Left lung (tissue), 10 donors: ENCODE results near the gene RGSL1. TPM values are rescaled to one million over a fixed set of nuclear protein-coding genes. Genes with fewer than 3 reads are reported as not detected.

Source experiments
- ATAC-seq: fragments of 200-7000 bp; cut with Tn5 transposase; one replicate; pipeline ENCODE4 v1.9.1; 2020; ENCODE audit warnings: moderate library complexity
- DNase-seq, 4 donors: peaks; one replicate each; pipeline ENCODE4 v3.0.0-alpha.2; 2013 to 2020
- H3K27ac ChIP-seq, 2 donors: fragments of 200-600 bp; sonication (generic) in 1 of 2; one replicate each; pipeline versions ENCODE4 v1.5.0 to v1.8.0; 2020 to 2021
- H3K27me3 ChIP-seq, 2 donors: fragments of 200-600 bp; sonication (generic) in 1 of 2; one replicate each; pipeline versions ENCODE4 v1.5.0 to v1.8.0; 2020 to 2021
- H3K36me3 ChIP-seq, 2 donors: fragments of 200-600 bp; sonication (generic) in 1 of 2; one replicate each; pipeline versions ENCODE4 v1.5.0 to v1.8.0; 2020 to 2021
- H3K4me1 ChIP-seq, 2 donors: fragments of 200-600 bp; one replicate each; pipeline ENCODE4 v1.8.0; 2021
- H3K4me3 ChIP-seq, 2 donors: fragments of 200-600 bp; sonication (generic) in 1 of 2; one replicate each; pipeline versions ENCODE4 v1.5.0 to v1.8.0; 2020 to 2021; ENCODE audit warnings: mild to moderate bottlenecking in 1 of 2
- H3K9me3 ChIP-seq, 2 donors: fragments of 200-600 bp; sonication (generic) in 1 of 2; one replicate each; pipeline versions ENCODE4 v1.5.0 to v1.8.0; 2020 to 2021
- intact Hi-C, 2 donors: fragments of 100-400 bp; cut with DNase I; formaldehyde crosslinking; loops; one replicate each; pipeline versions ENCODE4 v1.11.2 to v1.14.2; 2022
- polyA plus RNA-seq, 6 donors: library from polyadenylated mRNA; unstranded; fragments of 120-200 nt; gene quantifications; one replicate each; pipeline ENCODE4 v1.2.1, GENCODE V29; 2013; ENCODE audit not compliant: insufficient read length in 6 of 6
- total RNA-seq, 2 donors: library from RNA; stranded (reverse); fragmentation: NEBNext Ultra II Directional; extraction: Animal tissue kit (Norgen Biotek cat#: 25700); gene quantifications; one replicate each; pipeline ENCODE4 v1.2.1, GENCODE V29; 2021
- TF ChIP-seq, protein P1 (sequence below), 2 donors: fragments of 200-600 bp; sonication (generic) in 1 of 2; IDR thresholded peaks; one replicate each; pipeline versions ENCODE4 v1.5.0 to v1.8.0; 2021; ENCODE audit warnings: antibody characterized with exemption in 2 of 2
- donor health status: DM: no; HTN: yes; CAD: no.
- donor health status: DM: no; HTN: no; CAD: no.

Gene RGSL1
- total and polyA plus RNA-seq, 8 donors = 0.39 TPM; not detected in 7

DNA sequence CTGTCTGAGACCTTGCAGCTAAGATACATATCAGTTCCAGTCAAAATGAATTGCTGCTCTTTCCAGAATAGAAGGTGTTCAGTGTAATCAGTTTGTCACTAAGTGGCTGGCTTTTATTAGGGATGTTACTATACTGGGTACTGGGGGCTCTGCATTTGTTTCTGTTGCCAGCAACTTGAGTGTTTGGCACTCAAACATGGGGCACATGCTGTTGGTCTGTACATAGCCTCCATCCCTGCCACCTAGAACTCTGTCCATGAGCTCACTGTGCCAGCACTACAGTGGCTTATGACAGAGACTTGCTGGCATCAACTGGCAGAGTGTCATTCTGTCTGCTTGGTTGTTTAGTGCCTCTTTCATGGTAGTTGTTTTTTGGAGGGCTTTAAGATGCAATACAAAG, 45.1 kb downstream of the RGSL1 start:
- H3K9me3 ChIP-seq = no peaks in the 10 kb centered on the region
- TF ChIP-seq, protein P1, sequence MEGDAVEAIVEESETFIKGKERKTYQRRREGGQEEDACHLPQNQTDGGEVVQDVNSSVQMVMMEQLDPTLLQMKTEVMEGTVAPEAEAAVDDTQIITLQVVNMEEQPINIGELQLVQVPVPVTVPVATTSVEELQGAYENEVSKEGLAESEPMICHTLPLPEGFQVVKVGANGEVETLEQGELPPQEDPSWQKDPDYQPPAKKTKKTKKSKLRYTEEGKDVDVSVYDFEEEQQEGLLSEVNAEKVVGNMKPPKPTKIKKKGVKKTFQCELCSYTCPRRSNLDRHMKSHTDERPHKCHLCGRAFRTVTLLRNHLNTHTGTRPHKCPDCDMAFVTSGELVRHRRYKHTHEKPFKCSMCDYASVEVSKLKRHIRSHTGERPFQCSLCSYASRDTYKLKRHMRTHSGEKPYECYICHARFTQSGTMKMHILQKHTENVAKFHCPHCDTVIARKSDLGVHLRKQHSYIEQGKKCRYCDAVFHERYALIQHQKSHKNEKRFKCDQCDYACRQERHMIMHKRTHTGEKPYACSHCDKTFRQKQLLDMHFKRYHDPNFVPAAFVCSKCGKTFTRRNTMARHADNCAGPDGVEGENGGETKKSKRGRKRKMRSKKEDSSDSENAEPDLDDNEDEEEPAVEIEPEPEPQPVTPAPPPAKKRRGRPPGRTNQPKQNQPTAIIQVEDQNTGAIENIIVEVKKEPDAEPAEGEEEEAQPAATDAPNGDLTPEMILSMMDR (IDR thresholded peaks at IDR 0.05) = no peak
- ATAC-seq = no peak
- H3K4me1 ChIP-seq = no peaks in the 10 kb centered on the region
- H3K27me3 ChIP-seq = no peaks in the 10 kb centered on the region
- H3K36me3 ChIP-seq = no peaks in the 10 kb centered on the region
- no peak overlapping the region for H3K4me3 ChIP-seq
- H3K27ac ChIP-seq = no peak overlapping the region
- intact Hi-C loops = no loop called here
- DNase-seq = no peak

DNA sequence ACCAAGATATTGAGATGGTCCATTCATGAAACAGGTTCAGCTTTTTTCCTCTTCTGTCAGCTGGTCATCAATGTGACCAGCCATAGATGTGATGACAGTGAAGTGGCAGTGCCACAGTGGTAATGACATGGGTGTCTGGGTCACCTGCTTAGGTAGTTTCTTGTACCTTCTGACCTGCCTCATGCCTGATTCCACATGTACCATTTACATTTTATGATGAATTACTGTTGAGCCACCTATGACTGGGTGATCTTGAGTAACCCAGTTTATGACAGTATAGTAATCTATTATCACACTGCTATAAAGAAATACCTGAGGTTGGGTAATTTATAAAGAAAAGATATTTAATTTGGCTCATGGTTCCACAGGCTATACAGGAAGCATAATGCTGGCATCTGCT, 45.7 kb downstream of the RGSL1 start:
- no peaks in the 10 kb centered on the region for H3K9me3 ChIP-seq
- DNase-seq = no peak
- TF ChIP-seq, protein P1 (IDR thresholded peaks at IDR 0.05) = no peak
- H3K4me3 ChIP-seq = no peak overlapping the region
- H3K4me1 ChIP-seq = no peaks in the 10 kb centered on the region
- H3K27me3 ChIP-seq = no peaks in the 10 kb centered on the region
- intact Hi-C loops = no loop called here
- ATAC-seq = no peak
- H3K36me3 ChIP-seq = no peaks in the 10 kb centered on the region
- no peak overlapping the region for H3K27ac ChIP-seq

DNA sequence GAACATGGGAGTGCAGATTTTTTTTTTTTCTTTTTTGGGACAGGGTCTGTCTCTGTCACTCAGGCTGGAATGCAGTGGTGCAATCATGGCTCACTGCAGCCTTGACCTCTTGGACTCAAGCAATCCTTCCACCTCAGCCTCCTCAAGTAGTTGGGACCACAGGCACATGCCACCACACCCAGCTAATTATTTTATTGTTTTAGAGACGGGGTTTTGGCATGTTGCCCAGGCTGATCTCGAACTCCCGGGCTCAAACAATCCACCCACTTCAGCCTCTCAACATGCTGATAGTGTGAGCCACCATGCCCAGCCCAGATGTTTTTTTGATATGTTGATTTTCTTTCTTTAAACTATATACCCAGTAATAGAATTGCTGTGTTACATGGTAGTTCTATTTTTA, 57.7 kb downstream of the RGSL1 start:
- intact Hi-C loops = no loop called here
- H3K27me3 ChIP-seq = no peaks in the 10 kb centered on the region
- ATAC-seq (peak; percentile 82), DNase-seq (peak in 1 of 4 donors; percentile 56)
- H3K27ac ChIP-seq = no peak overlapping the region
- H3K4me3 ChIP-seq = no peak overlapping the region
- TF ChIP-seq, protein P1 (IDR thresholded peaks at IDR 0.05) = no peak
- H3K36me3 ChIP-seq = no peaks in the 10 kb centered on the region
- no peaks in the 10 kb centered on the region for H3K4me1 ChIP-seq
- peaks cover 0 to 6% of the 10 kb centered on the region in 2 donors for H3K9me3 ChIP-seq

DNA sequence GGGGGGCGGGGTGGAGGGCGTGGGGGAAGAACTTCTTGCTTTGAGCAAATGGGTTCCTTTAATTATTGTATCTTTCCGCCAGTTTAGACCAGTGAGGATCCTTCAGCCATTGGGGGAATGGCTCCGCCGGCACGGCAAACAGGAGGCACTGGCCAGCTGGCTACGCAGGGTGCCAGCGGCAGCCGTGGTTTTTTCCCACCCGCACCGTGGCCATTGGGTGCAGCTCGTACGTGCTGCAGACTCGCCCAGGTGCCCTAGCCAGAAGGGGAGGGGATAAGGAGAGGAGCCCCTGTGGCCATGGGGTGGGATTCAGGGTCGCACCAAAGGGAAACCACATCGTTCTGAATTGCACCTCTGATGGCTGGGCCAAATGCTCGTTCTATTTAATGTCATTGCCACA, 65.6 kb downstream of the RGSL1 start:
- ATAC-seq = no peak
- Histone ChIP-seq H3K4me1 (no peaks in the 10 kb centered on the region), H3K9me3 (peaks cover 0 to 9% of the 10 kb centered on the region in 2 donors), H3K27me3 (no peaks in the 10 kb centered on the region), H3K36me3 (no peaks in the 10 kb centered on the region), H3K4me3 (no peak overlapping the region), H3K27ac (no peak overlapping the region)
- TF ChIP-seq, protein P1 (IDR thresholded peaks at IDR 0.05) = no peak
- DNase-seq = no peak
- intact Hi-C loops = no loop called here

DNA sequence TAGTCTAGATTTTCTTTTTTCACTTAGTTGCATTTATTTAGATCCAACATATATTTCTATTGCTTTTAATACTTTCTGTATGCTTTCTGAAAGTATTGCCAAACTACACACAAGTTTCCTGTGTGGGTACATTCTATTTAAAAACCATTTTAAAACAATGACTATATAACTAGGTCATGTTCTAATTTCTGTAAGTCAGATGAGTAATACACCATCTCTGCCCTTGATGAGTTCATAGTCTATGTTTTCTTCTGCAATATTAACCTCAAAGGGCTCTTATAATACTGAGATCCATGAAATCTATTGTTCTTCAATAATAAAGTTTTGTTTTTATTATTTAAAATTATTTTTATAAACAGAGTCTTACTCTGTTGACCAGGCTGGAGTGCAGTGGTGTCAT, 70.8 kb downstream of the RGSL1 start:
- intact Hi-C loops = no loop called here

More for the DNA sequence above, 70.8 kb downstream of the RGSL1 start:
- no peak overlapping the region for H3K4me3 ChIP-seq
- H3K27ac ChIP-seq = no peak overlapping the region
- no peaks in the 10 kb centered on the region for H3K27me3 ChIP-seq
- H3K4me1 ChIP-seq = no peaks in the 10 kb centered on the region
- no peak for DNase-seq
- H3K9me3 ChIP-seq = peaks cover 0 to 27% of the 10 kb centered on the region in 2 donors
- H3K36me3 ChIP-seq = no peaks in the 10 kb centered on the region
- no peak for ATAC-seq
- TF ChIP-seq, protein P1 (IDR thresholded peaks at IDR 0.05) = no peak
